CD4-positive, CD25-positive, alpha-beta regulatory T cell (primary cell): ENCODE results near the gene LCE1E. TPM values are rescaled to one million over a fixed set of nuclear protein-coding genes. Genes with fewer than 3 reads are reported as not detected.

Source experiments
- ATAC-seq, 2 donors: fragments of 150-1000 bp; cut with Tn5 transposase; one replicate each; pipeline ENCODE4 v1.10.0; 2021; ENCODE audit warnings: low read depth in 2 of 2, moderate number of reproducible peaks in 2 of 2, moderate library complexity in 1 of 2
- DNase-seq, 3 donors: peaks; one replicate each; pipeline versions ENCODE4 v3.0.0 to v3.0.0-alpha.2; 2012 to 2022; ENCODE audit warnings: mixed read lengths in 1 of 3
- H3K27ac ChIP-seq: one replicate; pipeline ENCODE4 v1.7.0; 2013; ENCODE audit warnings: mild to moderate bottlenecking, low read length; ENCODE audit not compliant: insufficient read depth, poor library complexity, severe bottlenecking
- H3K27me3 ChIP-seq: one replicate; pipeline ENCODE4 v1.7.0; 2013; ENCODE audit warnings: low read length; ENCODE audit not compliant: control insufficient read depth, insufficient read depth
- H3K36me3 ChIP-seq: one replicate; pipeline ENCODE4 v1.7.0; 2013; ENCODE audit warnings: mild to moderate bottlenecking, low read length, moderate library complexity; ENCODE audit not compliant: control insufficient read depth, insufficient read depth
- H3K4me1 ChIP-seq: 2 replicates; pipeline ENCODE4 v1.7.0; 2013; ENCODE audit warnings: mild to moderate bottlenecking, low read length; ENCODE audit not compliant: insufficient read depth, control insufficient read depth, poor library complexity, severe bottlenecking
- H3K4me3 ChIP-seq: one replicate; pipeline ENCODE4 v1.7.0; 2013; ENCODE audit warnings: low read depth, mild to moderate bottlenecking, low read length, moderate library complexity
- H3K9me3 ChIP-seq, 2 experiments: 1 replicate in 1 of 2; 2 replicates in 1 of 2; pipeline ENCODE4 v1.7.0; 2013; ENCODE audit warnings: low read length in 2 of 2, mild to moderate bottlenecking in 1 of 2, moderate library complexity in 1 of 2; ENCODE audit not compliant: control insufficient read depth in 2 of 2
- H3K27ac Mint-ChIP-seq, 3 donors: one replicate each; pipeline ENCODE4 v1.8.0; 2020 to 2022; ENCODE audit warnings: mild to moderate bottlenecking in 3 of 3, mixed read lengths in 3 of 3, moderate library complexity in 2 of 3
- H3K27me3 Mint-ChIP-seq: one replicate; pipeline ENCODE4 v1.8.0; 2022; ENCODE audit warnings: mild to moderate bottlenecking, mixed read lengths
- H3K36me3 Mint-ChIP-seq: one replicate; pipeline ENCODE4 v1.8.0; 2020; ENCODE audit warnings: mixed read lengths
- H3K4me1 Mint-ChIP-seq, 4 donors: one replicate each; pipeline ENCODE4 v1.8.0; 2020 to 2022; ENCODE audit warnings: mixed read lengths in 4 of 4, mild to moderate bottlenecking in 1 of 4
- H3K4me3 Mint-ChIP-seq, 4 donors: one replicate each; pipeline ENCODE4 v1.8.0; 2020 to 2022; ENCODE audit warnings: mild to moderate bottlenecking in 4 of 4, mixed read lengths in 4 of 4, moderate library complexity in 3 of 4
- H3K9me3 Mint-ChIP-seq, 7 donors: one replicate each; pipeline ENCODE4 v1.8.0; 2020 to 2022; ENCODE audit warnings: mixed read lengths in 7 of 7, mild to moderate bottlenecking in 3 of 7, moderate library complexity in 2 of 7
- polyA plus RNA-seq, 4 donors: library from polyadenylated mRNA; unstranded; fragments of 300-500 nt; fragmentation: Illumina TruSeq; gene quantifications; one replicate each; pipeline ENCODE4 v1.2.3, GENCODE V29; 2021
- total RNA-seq: library from RNA; stranded (reverse); gene quantifications from one replicate; pipeline ENCODE4 v1.2.3, GENCODE V29; 2022

Gene LCE1E
- total and polyA plus RNA-seq, 5 donors from 2014 or later, result not detected

DNA sequence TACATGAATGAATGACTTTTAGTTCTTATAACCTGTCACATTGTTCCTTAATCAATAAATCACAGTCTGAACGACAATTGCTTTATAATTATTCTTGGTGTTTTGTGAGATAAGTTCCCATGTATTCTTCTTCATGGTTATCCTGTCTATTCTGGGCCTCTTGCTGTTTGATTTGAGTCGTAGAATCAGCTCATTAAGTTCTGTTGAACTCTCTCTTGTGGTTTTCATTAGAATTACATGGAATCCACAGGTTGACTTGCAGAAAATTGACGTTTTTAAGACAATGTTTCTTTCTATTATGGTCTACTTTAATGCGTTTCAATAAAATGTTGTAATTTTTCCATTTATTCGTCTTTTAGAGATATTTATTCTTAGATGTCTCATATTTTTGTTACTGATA is 37.2 kb downstream of the LCE1E start:
- Histone ChIP-seq H3K4me1 (no peaks in the 10 kb centered on the region), H3K27ac (no peak overlapping the region), H3K9me3 (no peaks in the 10 kb centered on the region), H3K36me3 (no peaks in the 10 kb centered on the region), H3K4me3 (no peak overlapping the region), H3K27me3 (peaks cover 7% of the 10 kb centered on the region)
- Mint-ChIP-seq H3K4me3 (no peak overlapping the region), H3K9me3 (peaks cover 0 to 1% (median 0%) of the 10 kb centered on the region in 7 donors), H3K36me3 (no peaks in the 10 kb centered on the region), H3K27me3 (peaks cover 4% of the 10 kb centered on the region), H3K27ac (no peak overlapping the region), H3K4me1 (no peaks in the 10 kb centered on the region)
- DNase-seq (no peak), ATAC-seq (no peak)

DNA sequence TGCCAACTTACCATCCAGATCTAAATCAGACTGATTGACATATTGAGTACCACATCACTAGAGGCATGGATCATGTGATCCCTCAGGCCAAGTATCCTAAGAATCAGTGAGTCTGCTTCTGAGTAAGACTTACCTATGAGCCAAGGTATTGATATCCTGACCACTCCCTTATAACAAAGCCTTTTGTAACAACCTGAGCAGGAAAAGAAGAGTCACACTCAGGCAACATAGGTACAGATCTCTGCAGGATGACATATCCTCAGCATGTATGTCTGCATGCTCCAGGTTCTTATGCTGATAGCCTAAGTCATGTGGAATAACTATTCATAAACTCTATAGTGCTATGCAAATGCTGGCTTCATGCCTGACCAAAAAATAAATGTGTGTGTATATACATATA is 38.9 kb downstream of the LCE1E start:
- no peaks in the 10 kb centered on the region for H3K36me3 ChIP-seq
- H3K4me1 ChIP-seq, result no peaks in the 10 kb centered on the region
- Mint-ChIP-seq H3K9me3 (peaks cover 0 to 2% (median 0%) of the 10 kb centered on the region in 7 donors), H3K36me3 (no peaks in the 10 kb centered on the region), H3K4me1 (no peaks in the 10 kb centered on the region), H3K27me3 (peaks cover 8% of the 10 kb centered on the region), H3K4me3 (no peak overlapping the region), H3K27ac (no peak overlapping the region)
- no peak overlapping the region for H3K27ac ChIP-seq
- H3K9me3 ChIP-seq, result no peaks in the 10 kb centered on the region
- peaks cover 7% of the 10 kb centered on the region for H3K27me3 ChIP-seq
- H3K4me3 ChIP-seq, result no peak overlapping the region
- ATAC-seq (no peak), DNase-seq (no peak)

DNA sequence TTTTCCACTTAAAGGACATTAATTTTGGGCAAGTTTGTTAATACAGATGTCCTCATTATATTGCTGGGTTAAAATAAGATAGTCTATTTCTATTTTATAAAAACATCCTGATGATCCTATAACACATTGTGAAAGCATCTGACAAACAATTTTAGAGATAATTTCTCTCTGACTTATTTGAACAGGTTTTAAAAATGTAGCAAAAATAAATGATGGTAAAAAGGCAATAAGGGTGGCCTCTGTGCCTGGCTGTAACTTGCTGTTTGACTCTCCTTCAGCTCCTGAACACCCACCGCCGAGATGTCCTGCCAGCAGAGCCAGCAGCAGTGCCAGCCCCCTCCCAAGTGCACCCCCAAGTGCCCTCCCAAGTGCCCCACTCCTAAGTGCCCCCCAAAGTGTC is 41.1 kb downstream of the LCE1E start, which contains the start of gene LCE1A:
Gene LCE1A (plus strand): TSS at position 301 of the 400 bp plus-strand sequence. CDS start 0 bp downstream, at position 301.
- Mint-ChIP-seq H3K27ac (no peak within 1 kb of the TSS), H3K4me1 (no peaks in the 10 kb centered on the region), H3K9me3 (peaks cover 0 to 3% (median 1%) of the 10 kb centered on the region in 7 donors), H3K36me3 (no peaks in the 10 kb centered on the region), H3K27me3 (peaks cover 9% of the 10 kb centered on the region), H3K4me3 (no peak within 1 kb of the TSS)
- Histone ChIP-seq H3K4me1 (no peaks in the 10 kb centered on the region), H3K27me3 (peaks cover 7% of the 10 kb centered on the region), H3K4me3 (no peak within 1 kb of the TSS), H3K36me3 (no peaks in the 10 kb centered on the region), H3K9me3 (no peaks in the 10 kb centered on the region), H3K27ac (no peak within 1 kb of the TSS)
- ATAC-seq (no peak), DNase-seq (no peak)

DNA sequence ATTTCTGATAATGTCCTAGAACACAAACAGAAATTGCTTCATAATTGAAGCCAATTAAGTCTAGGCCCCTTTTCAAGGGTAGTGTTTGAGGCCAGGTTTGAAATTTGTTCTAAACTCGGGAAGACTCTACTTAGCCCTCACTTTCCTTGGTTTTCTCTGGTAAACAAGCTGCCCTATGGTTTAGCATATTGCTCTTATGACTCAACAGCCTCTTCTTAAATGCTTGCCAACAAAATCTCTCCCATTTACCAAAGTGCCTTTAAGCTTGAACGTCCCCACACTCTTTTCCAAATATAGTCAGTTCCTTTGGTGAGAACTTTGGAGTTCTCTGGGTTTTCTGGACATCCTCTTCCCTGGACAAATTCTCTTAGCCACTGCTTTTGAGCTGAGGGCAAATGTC is 50.8 kb downstream of the LCE1E start:
- Histone ChIP-seq H3K9me3 (no peaks in the 10 kb centered on the region), H3K4me3 (no peak overlapping the region), H3K36me3 (no peaks in the 10 kb centered on the region), H3K27me3 (peaks cover 7% of the 10 kb centered on the region), H3K27ac (no peak overlapping the region), H3K4me1 (no peaks in the 10 kb centered on the region)
- ATAC-seq (no peak), DNase-seq (no peak)
- Mint-ChIP-seq H3K27ac (no peak overlapping the region), H3K9me3 (peaks cover 0 to 3% (median 0%) of the 10 kb centered on the region in 7 donors), H3K27me3 (peaks cover 27% of the 10 kb centered on the region), H3K36me3 (no peaks in the 10 kb centered on the region), H3K4me1 (no peaks in the 10 kb centered on the region), H3K4me3 (no peak overlapping the region)

Other genes starting within 250 kb of the LCE1E start
- gene LCE3E, start 219.5 kb upstream of the LCE1E start, total RNA-seq, result not detected
- not detected for gene LCE3E, start 219.5 kb upstream of the LCE1E start, polyA plus RNA-seq
- not detected for gene LCE3D, start 205.7 kb upstream of the LCE1E start, total RNA-seq
- gene LCE3D, start 205.7 kb upstream of the LCE1E start, polyA plus RNA-seq, result not detected
- not detected for gene LCE3C, start 186.0 kb upstream of the LCE1E start, total RNA-seq
- gene LCE3C, start 186.0 kb upstream of the LCE1E start, polyA plus RNA-seq, result not detected
- gene LCE3B, start 172.4 kb upstream of the LCE1E start, total RNA-seq, result not detected
- not detected for gene LCE3B, start 172.4 kb upstream of the LCE1E start, polyA plus RNA-seq
- gene LCE3A, start 163.2 kb upstream of the LCE1E start, total RNA-seq, result not detected
- gene LCE3A, start 163.2 kb upstream of the LCE1E start, polyA plus RNA-seq, result not detected
- not detected for gene LCE2D, start 122.9 kb upstream of the LCE1E start, total RNA-seq
- gene LCE2D, start 122.9 kb upstream of the LCE1E start, polyA plus RNA-seq, result not detected
- not detected for gene LCE2C, start 111.0 kb upstream of the LCE1E start, total RNA-seq
- gene LCE2C, start 111.0 kb upstream of the LCE1E start, polyA plus RNA-seq, result not detected
- not detected for gene LCE2B, start 100.1 kb upstream of the LCE1E start, total RNA-seq
- gene LCE2B, start 100.1 kb upstream of the LCE1E start, polyA plus RNA-seq, result not detected
- gene LCE2A, start 87.9 kb upstream of the LCE1E start, total RNA-seq, result not detected
- gene LCE2A, start 87.9 kb upstream of the LCE1E start, polyA plus RNA-seq, result not detected
- gene LCE4A, start 78.1 kb upstream of the LCE1E start, total RNA-seq, result not detected
- gene LCE4A, start 78.1 kb upstream of the LCE1E start, polyA plus RNA-seq, result not detected
- not detected for gene KPRP, start 28.2 kb upstream of the LCE1E start, total RNA-seq
- gene KPRP, start 28.2 kb upstream of the LCE1E start, polyA plus RNA-seq, result not detected
- gene LCE1F, start 11.1 kb upstream of the LCE1E start, total RNA-seq, result not detected
- not detected for gene LCE1F, start 11.1 kb upstream of the LCE1E start, polyA plus RNA-seq
- gene LCE1D, start 10.5 kb downstream of the LCE1E start, total RNA-seq, result not detected
- gene LCE1D, start 10.5 kb downstream of the LCE1E start, polyA plus RNA-seq, result not detected
- not detected for gene LCE1C, start 20.4 kb downstream of the LCE1E start, total RNA-seq
- gene LCE1C, start 20.4 kb downstream of the LCE1E start, polyA plus RNA-seq, result not detected
- gene LCE1B, start 25.7 kb downstream of the LCE1E start, total RNA-seq, result not detected
- not detected for gene LCE1B, start 25.7 kb downstream of the LCE1E start, polyA plus RNA-seq
- not detected for gene LCE1A, start 41.2 kb downstream of the LCE1E start, total RNA-seq
- not detected for gene LCE1A, start 41.2 kb downstream of the LCE1E start, polyA plus RNA-seq
- gene LCE6A, start 56.6 kb downstream of the LCE1E start, total RNA-seq, result not detected
- gene LCE6A, start 56.6 kb downstream of the LCE1E start, polyA plus RNA-seq, result not detected
- not detected for gene LCE7A, start 73.7 kb downstream of the LCE1E start, total RNA-seq
- gene LCE7A, start 73.7 kb downstream of the LCE1E start, polyA plus RNA-seq, result not detected
- gene SMCP, start 92.1 kb downstream of the LCE1E start, total RNA-seq, result not detected
- not detected for gene SMCP, start 92.1 kb downstream of the LCE1E start, polyA plus RNA-seq
- not detected for gene IVL, start 122.3 kb downstream of the LCE1E start, total RNA-seq
- not detected for gene IVL, start 122.3 kb downstream of the LCE1E start, polyA plus RNA-seq
- not detected for gene SPRR5, start 160.9 kb downstream of the LCE1E start, total RNA-seq
- gene SPRR5, start 160.9 kb downstream of the LCE1E start, polyA plus RNA-seq, result not detected
- gene SPRR4, start 184.4 kb downstream of the LCE1E start, total RNA-seq, result not detected
- not detected for gene SPRR4, start 184.4 kb downstream of the LCE1E start, polyA plus RNA-seq
- gene SPRR1A, start 197.8 kb downstream of the LCE1E start, total RNA-seq, result not detected
- gene SPRR1A, start 197.8 kb downstream of the LCE1E start, polyA plus RNA-seq, result not detected
- not detected for gene SPRR3, start 215.5 kb downstream of the LCE1E start, total RNA-seq
- gene SPRR3, start 215.5 kb downstream of the LCE1E start, polyA plus RNA-seq, result not detected
- not detected for gene SPRR1B, start 244.9 kb downstream of the LCE1E start, total RNA-seq
- gene SPRR1B, start 244.9 kb downstream of the LCE1E start, polyA plus RNA-seq, result not detected